ENCODE measurements around the gene LIN7C. TPM values are rescaled to one million over a fixed set of nuclear protein-coding genes. Genes with fewer than 3 reads are reported as not detected.

LIN7C gene
- total RNA-seq, 2 donors from 2014 or later = 43.3 to 44.3 TPM

DNA sequence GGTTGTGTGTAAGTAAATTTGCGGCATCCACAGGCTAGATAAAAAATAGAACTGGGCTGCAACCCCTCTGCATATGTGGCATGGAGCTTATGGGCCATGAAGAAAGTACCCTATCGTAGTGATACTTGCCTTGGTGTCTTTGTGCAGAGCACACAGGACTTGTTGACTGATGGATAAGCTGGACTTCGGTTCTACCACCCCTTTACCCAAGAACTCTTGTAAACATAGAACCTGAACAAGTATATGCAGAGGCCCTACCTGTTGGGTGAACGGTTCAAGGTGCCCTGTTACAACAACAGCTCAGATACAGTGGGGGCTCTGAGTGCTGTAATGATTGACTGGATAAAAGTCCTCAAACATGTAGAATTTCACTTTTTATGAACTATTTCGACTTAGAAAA lies 30.9 kb downstream of the LIN7C start:
- intact Hi-C loops (cut with DNase I, micrococcal nuclease) = no loop called here
- DNase-seq (no peak), ATAC-seq (no peak)

GRCh38 chr11:27473017-27473406 lies 33.6 kb downstream of the LIN7C start:
- intact Hi-C loops (cut with DNase I, micrococcal nuclease) = no loop called here
- ATAC-seq = peak; percentile 24
- DNase-seq = no peak

GRCh38 chr11:27472398-27473016 lies 34.1 kb downstream of the LIN7C start, which contains the start of gene LGR4:
LGR4 (minus strand) TSS chr11:27472790; CDS start chr11:27472302, 488 bp downstream.
- DNase-seq (peak; percentile 94 to 98), ATAC-seq (peak; percentile 82)
- intact Hi-C loops (cut with DNase I, micrococcal nuclease) = no loop called here

- ATAC-seq = peak; percentile 15
- intact Hi-C loops (cut with DNase I, micrococcal nuclease) = no loop called here
- DNase-seq = peak; percentile 45 to 57
Observed at GRCh38 chr11:27471589-27472397, 34.8 kb downstream of the LIN7C start.

DNA sequence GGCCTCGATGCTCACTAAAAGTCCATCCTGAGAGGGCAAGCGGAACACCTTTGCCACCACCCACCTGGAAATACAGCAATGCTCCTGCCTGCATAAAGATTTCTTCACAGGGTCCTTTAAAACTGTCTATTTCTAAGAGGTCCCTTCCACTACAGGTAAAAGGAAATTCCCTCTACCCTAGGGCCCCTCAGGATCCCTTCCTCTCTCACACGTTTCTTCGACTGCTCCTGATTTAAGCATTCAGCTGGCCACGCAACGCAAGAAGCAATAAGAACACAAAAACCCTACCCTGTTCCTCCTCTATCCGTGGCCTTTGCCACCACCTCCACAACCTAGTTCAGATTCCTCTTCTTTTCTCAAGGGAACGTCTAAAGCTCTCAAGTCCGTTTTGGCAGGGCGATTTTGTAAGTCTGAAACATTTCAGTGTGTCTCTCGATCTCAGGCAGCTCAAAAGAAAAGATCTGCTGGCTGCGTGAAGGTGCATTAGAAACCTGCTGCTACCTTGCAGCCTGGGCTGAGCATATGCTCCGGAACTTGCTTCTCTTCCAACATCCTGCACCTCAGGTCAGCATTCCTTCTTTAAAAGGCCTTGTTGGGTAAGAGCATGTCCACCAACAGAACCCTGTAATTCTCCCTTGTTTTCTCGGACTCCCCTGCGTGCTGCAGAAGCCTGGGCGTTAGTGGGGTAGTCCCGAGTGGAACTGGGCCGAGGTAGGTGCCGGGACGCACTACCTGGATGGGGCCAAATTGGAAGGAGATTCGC lies 35.6 kb downstream of the LIN7C start:
- DNase-seq (peak in 1 of 2 donors; percentile 24), ATAC-seq (no peak)
- intact Hi-C loops (cut with DNase I, micrococcal nuclease) = no loop called here

DNA sequence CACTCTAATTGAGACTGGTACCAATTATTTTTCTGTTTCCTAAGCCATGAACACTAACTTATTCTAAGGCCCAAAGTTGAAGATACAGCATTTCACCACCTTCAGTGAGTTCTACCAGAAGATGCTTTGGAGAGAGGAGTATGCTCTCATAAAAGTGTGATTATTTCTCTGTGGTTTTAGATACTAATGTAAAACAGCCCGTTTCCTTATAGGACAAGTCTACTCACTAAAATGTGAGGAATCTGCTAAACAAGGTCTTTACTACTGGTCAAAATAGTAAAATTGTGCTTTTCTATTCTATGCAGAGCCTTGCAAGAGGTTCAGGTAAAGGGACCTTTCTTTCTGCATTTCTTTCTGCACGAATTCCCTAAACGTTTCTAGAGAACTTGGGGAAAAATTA lies 36.4 kb downstream of the LIN7C start:
- DNase-seq (no peak), ATAC-seq (no peak)
- intact Hi-C loops (cut with DNase I, micrococcal nuclease) = no loop called here

- intact Hi-C loops (cut with DNase I, micrococcal nuclease) = no loop called here
- ATAC-seq (peak; percentile 20), DNase-seq (no peak)
Observed at GRCh38 chr11:27468995-27469695, 37.4 kb downstream of the LIN7C start.

DNA sequence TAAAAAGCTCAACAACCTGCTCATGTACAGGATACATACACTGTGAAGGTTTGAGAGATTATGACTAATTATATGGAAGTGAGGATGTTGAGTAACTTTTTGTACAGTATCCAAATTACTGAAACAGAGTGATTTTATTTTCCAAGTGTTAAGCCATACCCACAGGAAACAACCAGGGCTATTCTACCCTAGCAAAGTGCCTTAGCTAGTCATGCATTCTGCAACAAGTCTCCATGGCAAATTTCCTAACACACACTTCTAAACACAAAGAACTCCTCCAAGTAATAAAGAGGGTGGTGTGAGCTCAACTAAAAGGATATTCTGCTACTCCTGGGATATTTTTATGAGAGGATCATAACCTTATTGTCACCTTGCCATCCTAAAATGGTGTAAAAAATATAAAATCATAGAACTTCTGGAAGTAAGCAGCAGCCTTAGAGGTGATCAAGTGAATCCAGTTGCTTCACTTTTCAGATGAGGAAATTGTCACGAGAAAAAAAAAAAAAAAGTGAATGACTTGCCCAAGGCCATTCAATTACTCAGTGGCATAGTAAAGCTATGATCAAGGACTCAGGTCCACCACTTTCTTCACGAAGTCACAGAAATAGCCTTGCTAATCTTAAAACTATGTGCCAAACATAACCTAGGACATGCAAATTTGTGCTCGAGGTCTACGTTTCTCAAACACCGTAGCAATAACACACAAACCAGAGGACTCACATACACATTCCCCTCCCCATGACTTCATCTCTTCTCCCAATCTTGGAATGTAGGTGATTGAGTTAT lies 38.2 kb downstream of the LIN7C start:
- intact Hi-C loops (cut with DNase I, micrococcal nuclease) = no loop called here
- ATAC-seq (peak; percentile 26), DNase-seq (no peak)

DNA sequence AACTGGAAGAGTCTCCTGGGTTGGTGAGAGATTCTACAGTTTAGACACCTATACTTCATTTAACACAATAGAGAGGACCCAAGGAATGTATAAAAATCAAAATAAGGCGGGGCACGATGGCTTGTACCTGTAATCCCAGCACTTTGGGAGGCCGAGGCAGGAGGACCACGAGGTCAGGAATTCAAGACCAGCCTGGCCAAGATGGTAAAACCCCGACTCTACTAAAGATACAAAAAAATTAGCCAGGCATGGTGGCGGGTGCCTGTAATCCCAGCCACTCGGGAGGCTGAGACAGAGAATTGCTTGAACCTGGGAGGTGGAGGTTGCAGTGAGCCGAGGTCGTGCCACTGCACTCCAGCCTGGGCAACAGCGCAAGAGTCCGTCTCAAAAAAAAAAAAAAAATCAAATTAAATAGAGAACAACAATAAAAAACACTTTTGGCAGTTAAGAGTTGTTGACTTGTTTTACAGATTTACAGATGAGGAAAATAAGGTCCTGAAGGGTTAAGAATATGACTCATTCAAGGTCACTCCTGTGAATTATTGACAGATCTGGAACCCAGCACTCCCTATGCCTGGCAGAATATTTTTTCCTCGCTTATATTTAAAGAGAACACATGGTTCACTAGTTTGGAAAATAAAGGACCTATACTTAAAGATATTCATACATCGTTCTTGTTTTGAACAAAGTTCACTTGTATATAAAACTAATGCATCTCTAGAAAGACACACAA lies 39.2 kb downstream of the LIN7C start:
- DNase-seq = no peak
- intact Hi-C loops (cut with DNase I, micrococcal nuclease) = no loop called here
- peak; percentile 43 for ATAC-seq

- intact Hi-C loops (cut with DNase I, micrococcal nuclease) = no loop called here
- no peak for DNase-seq
- no peak for ATAC-seq
Observed at GRCh38 chr11:27466363-27466762, 40.2 kb downstream of the LIN7C start.

- intact Hi-C loops (cut with DNase I, micrococcal nuclease) = no loop called here
- DNase-seq (no peak), ATAC-seq (no peak)
Observed at GRCh38 chr11:27465629-27466028, 40.9 kb downstream of the LIN7C start.

- no peak for ATAC-seq
- intact Hi-C loops (cut with DNase I, micrococcal nuclease) = no loop called here
- DNase-seq = no peak
Observed at GRCh38 chr11:27464909-27465308, 41.7 kb downstream of the LIN7C start.

GRCh38 chr11:27464289-27464696 lies 42.3 kb downstream of the LIN7C start:
- ATAC-seq (peak; percentile 49), DNase-seq (peak in 1 of 2 donors; percentile 33)
- intact Hi-C loops (cut with DNase I, micrococcal nuclease) = no loop called here

DNA sequence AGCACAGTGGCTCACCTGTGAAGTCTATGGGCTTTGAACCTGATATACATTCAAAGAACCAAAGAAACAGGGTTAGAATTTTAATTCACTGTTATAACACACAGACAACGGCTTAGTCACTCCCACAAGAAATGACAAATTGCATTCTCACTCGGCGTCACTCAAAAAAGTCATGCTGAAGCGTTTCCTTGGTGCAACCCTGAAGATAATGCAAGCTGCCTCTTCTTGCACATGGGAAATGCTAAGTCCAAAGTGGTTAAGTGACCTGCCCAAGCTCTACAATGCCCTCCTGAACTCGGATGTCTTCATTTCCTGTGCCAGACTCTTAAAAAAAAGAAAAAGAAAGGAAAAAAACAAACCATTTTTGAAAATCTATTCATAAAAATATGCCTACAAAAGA lies 44.0 kb downstream of the LIN7C start:
- no peak for ATAC-seq
- DNase-seq = no peak
- intact Hi-C loops (cut with DNase I, micrococcal nuclease) = no loop called here

DNA sequence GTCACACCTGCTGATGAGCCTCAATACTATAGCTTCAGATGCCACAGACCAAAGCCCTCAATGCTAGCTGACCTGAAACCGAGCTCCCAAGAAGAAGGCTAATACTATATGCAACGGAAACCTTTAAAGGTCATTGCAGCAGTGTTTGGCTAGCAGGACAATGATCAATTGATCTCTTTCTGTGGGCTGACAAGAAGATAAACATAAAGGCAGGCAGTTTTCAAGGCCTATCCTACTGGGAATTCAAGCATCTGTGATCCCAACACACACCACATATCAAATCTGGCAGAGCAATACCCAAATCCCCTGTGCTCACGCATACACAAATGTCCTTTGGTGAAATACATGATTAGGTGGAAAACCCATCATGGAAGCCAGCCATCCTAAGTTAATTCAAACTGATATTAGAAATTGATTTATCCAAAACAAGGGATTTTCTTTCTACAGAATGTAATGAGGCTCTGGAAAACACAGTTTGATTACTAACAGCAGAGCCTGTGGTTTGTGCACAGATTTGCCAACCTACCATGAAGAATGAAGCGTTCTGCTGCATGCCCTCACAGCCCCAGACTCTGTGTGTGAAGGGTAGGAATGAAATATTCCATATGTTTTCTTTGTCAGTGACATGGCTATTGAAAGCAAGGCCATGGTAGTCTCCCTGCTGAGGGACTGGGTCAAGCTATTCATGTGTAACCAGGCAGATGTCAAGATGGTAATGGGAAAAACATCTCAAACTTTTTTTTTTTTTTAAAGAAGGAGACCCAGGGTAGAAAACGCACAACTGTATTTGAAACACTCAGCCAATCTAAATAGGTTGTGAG lies 46.2 kb downstream of the LIN7C start:
- intact Hi-C loops (cut with DNase I, micrococcal nuclease) = no loop called here
- DNase-seq (no peak), ATAC-seq (no peak)

DNA sequence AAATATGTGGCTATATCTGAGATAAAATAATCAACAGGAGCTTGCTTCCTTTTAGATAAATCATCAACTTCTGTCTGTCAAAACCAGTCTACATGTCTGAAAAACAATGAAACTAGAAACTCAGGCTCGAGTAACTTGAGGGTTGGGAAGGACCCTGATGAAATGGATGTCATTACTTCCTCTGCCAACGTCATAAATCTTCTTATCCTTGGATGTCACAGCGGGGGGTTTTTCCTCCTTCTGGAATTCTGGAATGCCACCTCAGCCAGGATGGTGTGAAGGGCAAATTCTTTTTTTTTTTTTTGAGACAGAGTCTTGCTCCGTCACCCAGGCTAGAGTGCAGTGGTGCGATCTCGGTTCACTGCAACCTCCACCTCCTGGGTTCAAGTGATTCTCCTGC lies 47.4 kb downstream of the LIN7C start:
- ATAC-seq = no peak
- intact Hi-C loops (cut with DNase I, micrococcal nuclease) = loop anchor here in 1 of 2 donors (10.0 kb wide), 1 partner anchor 64 kb away; no protein-coding TSS in a partner anchor

DNA sequence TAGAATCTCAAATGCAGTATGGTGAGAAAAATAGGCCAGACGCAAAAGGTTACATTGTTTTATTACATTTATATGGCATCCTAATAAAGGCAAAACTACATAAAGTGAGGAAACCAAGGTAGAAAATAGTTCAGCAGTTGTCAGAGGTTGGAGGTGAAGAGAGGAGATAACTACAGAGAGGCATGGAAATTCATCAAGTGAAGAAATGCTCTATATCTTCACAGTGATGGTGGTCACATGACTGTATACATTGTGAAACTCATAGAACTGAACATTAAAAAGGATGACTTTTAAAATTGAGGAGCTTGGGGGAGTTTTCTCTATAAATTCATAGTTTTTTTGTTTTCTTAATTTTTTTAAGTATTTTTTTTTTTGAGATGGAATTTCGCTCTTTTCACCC lies 48.4 kb downstream of the LIN7C start:
- ATAC-seq (no peak), DNase-seq (no peak)
- intact Hi-C loops (cut with DNase I, micrococcal nuclease) = loop anchor here in 1 of 2 donors (10.0 kb wide), 1 partner anchor 63 kb away; no protein-coding TSS in a partner anchor

More for the DNA sequence above, 47.4 kb downstream of the LIN7C start:
- DNase-seq = no peak
